Measurements from ENCODE around the gene TSSK6. TPM values are rescaled to one million over a fixed set of nuclear protein-coding genes. Genes with fewer than 3 reads are reported as not detected.

TSSK6 gene
- total RNA-seq, 1 experiment from 2014 or later = 5.0 TPM

GRCh38 chr19:19468424-19469050 is 46.8 kb downstream of the TSSK6 start:
- H3K27ac ChIP-seq (ENCODE audit: low read length) = no peak overlapping the region
- no peak for DNase-seq
- H3K9me2 ChIP-seq (replicated peaks; ENCODE audit: insufficient read depth, low read length) = no peaks in the 10 kb centered on the region

GRCh38 chr19:19466201-19466600 is 49.1 kb downstream of the TSSK6 start:
- H3K27ac ChIP-seq (ENCODE audit: low read length) = no peak overlapping the region
- 0 out of 2 replicates have a peak, but pooled peaks cover 6% of the 10 kb centered on the region for H4K20me1 ChIP-seq (ENCODE audit: insufficient read depth, low read depth, low read length)
- peaks cover 48% of the 10 kb centered on the region for H3K36me3 ChIP-seq (ENCODE audit: insufficient read depth, low read length)
- H3K27me3 ChIP-seq (ENCODE audit: low read length) = no peaks in the 10 kb centered on the region
- H3K9me2 ChIP-seq (replicated peaks; ENCODE audit: insufficient read depth, low read length) = no peaks in the 10 kb centered on the region
- peaks cover 8% of the 10 kb centered on the region; the same call in 1 of the 2 replicates for H3K9me3 ChIP-seq (ENCODE audit: low read length)
- H3K9ac ChIP-seq (ENCODE audit: low read length) = no peak overlapping the region
- no peak overlapping the region for H3K4me3 ChIP-seq (ENCODE audit: low read length)
- no peak for DNase-seq
- peaks cover 100% of the 10 kb centered on the region for H3K79me2 ChIP-seq (ENCODE audit: low read length)
- H3K4me2 ChIP-seq (ENCODE audit: low read depth, low read length, poor library complexity, severe bottlenecking) = no peak overlapping the region
- no peak overlapping the region for H2AFZ ChIP-seq (ENCODE audit: low read length)
- H3K4me1 ChIP-seq (ENCODE audit: low read length) = peaks cover 18% of the 10 kb centered on the region

More at GRCh38 chr19:19468424-19469050, 46.8 kb downstream of the TSSK6 start:
- peaks cover 8% of the 10 kb centered on the region; the same call in 1 of the 2 replicates for H3K9me3 ChIP-seq (ENCODE audit: low read length)
- H3K79me2 ChIP-seq (ENCODE audit: low read length) = peaks cover 100% of the 10 kb centered on the region
- no peaks in the 10 kb centered on the region for H4K20me1 ChIP-seq (ENCODE audit: insufficient read depth, low read depth, low read length)
- H3K9ac ChIP-seq (ENCODE audit: low read length) = no peak overlapping the region
- H3K27me3 ChIP-seq (ENCODE audit: low read length) = no peaks in the 10 kb centered on the region
- H3K36me3 ChIP-seq (ENCODE audit: insufficient read depth, low read length) = peaks cover 48% of the 10 kb centered on the region
- no peak overlapping the region for H3K4me3 ChIP-seq (ENCODE audit: low read length)
- no peak overlapping the region for H2AFZ ChIP-seq (ENCODE audit: low read length)
- H3K4me2 ChIP-seq (ENCODE audit: low read depth, low read length, poor library complexity, severe bottlenecking) = no peak overlapping the region
- H3K4me1 ChIP-seq (ENCODE audit: low read length) = peaks cover 29% of the 10 kb centered on the region

GRCh38 chr19:19465436-19466070 is 49.8 kb downstream of the TSSK6 start:
- 0 out of 2 replicates have a peak, but pooled peaks cover 6% of the 10 kb centered on the region for H4K20me1 ChIP-seq (ENCODE audit: insufficient read depth, low read depth, low read length)
- H3K79me2 ChIP-seq (ENCODE audit: low read length) = peaks cover 100% of the 10 kb centered on the region
- H3K4me1 ChIP-seq (ENCODE audit: low read length) = peaks cover 18% of the 10 kb centered on the region

GRCh38 chr19:19464339-19465098 is 50.8 kb downstream of the TSSK6 start:
- no peak for DNase-seq
- H4K20me1 ChIP-seq (ENCODE audit: insufficient read depth, low read depth, low read length) = 0 out of 2 replicates have a peak, but pooled peaks cover 6% of the 10 kb centered on the region
- H3K27me3 ChIP-seq (ENCODE audit: low read length) = no peaks in the 10 kb centered on the region
- no peak overlapping the region for H3K9ac ChIP-seq (ENCODE audit: low read length)
- peaks cover 8% of the 10 kb centered on the region; the same call in 1 of the 2 replicates for H3K9me3 ChIP-seq (ENCODE audit: low read length)
- H3K27ac ChIP-seq (ENCODE audit: low read length) = no peak overlapping the region
- H3K4me1 ChIP-seq (ENCODE audit: low read length) = peaks cover 19% of the 10 kb centered on the region
- H3K4me3 ChIP-seq (ENCODE audit: low read length) = no peak overlapping the region
- no peak overlapping the region for H2AFZ ChIP-seq (ENCODE audit: low read length)
- no peaks in the 10 kb centered on the region for H3K9me2 ChIP-seq (replicated peaks; ENCODE audit: insufficient read depth, low read length)
- peaks cover 48% of the 10 kb centered on the region for H3K36me3 ChIP-seq (ENCODE audit: insufficient read depth, low read length)
- peaks cover 100% of the 10 kb centered on the region for H3K79me2 ChIP-seq (ENCODE audit: low read length)
- no peak overlapping the region for H3K4me2 ChIP-seq (ENCODE audit: low read depth, low read length, poor library complexity, severe bottlenecking)

More at GRCh38 chr19:19465436-19466070, 49.8 kb downstream of the TSSK6 start:
- Histone ChIP-seq H2AFZ (ENCODE audit: low read length) (no peak overlapping the region), H3K27me3 (ENCODE audit: low read length) (no peaks in the 10 kb centered on the region), H3K9me3 (ENCODE audit: low read length) (peaks cover 8% of the 10 kb centered on the region; the same call in 1 of the 2 replicates), H3K4me2 (ENCODE audit: low read depth, low read length, poor library complexity, severe bottlenecking) (no peak overlapping the region), H3K36me3 (ENCODE audit: insufficient read depth, low read length) (peaks cover 48% of the 10 kb centered on the region), H3K9me2 (replicated peaks; ENCODE audit: insufficient read depth, low read length) (no peaks in the 10 kb centered on the region), H3K9ac (ENCODE audit: low read length) (no peak overlapping the region), H3K4me3 (ENCODE audit: low read length) (no peak overlapping the region), H3K27ac (ENCODE audit: low read length) (no peak overlapping the region)
- no peak for DNase-seq

Other genes starting within 250 kb of the TSSK6 start
- gene TM6SF2, start 242.2 kb downstream of the TSSK6 start, total RNA-seq (2014; rRNA removed; shearing (Covaris generic); ENCODE audit: low replicate concordance) = not detected in 2 replicates
- gene SUGP1, start 195.0 kb downstream of the TSSK6 start, total RNA-seq (2014; rRNA removed; shearing (Covaris generic); ENCODE audit: low replicate concordance) = 21.4 and 49.5 TPM in 2 replicates
- gene MAU2, start 194.7 kb downstream of the TSSK6 start, total RNA-seq (2014; rRNA removed; shearing (Covaris generic); ENCODE audit: low replicate concordance) = 37.3 and 44.6 TPM in 2 replicates
- gene GATAD2A, start 109.9 kb downstream of the TSSK6 start, total RNA-seq (2014; rRNA removed; shearing (Covaris generic); ENCODE audit: low replicate concordance) = 38.4 and 63.4 TPM in 2 replicates
- gene NDUFA13, start 677 bp upstream of the TSSK6 start, total RNA-seq (2014; rRNA removed; shearing (Covaris generic); ENCODE audit: low replicate concordance) = 255 and 557 TPM in 2 replicates
- 7.9 and 11.4 TPM in 2 replicates for gene YJEFN3, start 13.4 kb upstream of the TSSK6 start, total RNA-seq (2014; rRNA removed; shearing (Covaris generic); ENCODE audit: low replicate concordance)
- gene CILP2, start 22.7 kb upstream of the TSSK6 start, total RNA-seq (2014; rRNA removed; shearing (Covaris generic); ENCODE audit: low replicate concordance) = 0.15 and 0.87 TPM in 2 replicates
- gene PBX4, start 103.1 kb upstream of the TSSK6 start, total RNA-seq (2014; rRNA removed; shearing (Covaris generic); ENCODE audit: low replicate concordance) = 0.25 TPM in 1 of 2 replicates, not detected in the other
- gene LPAR2, start 112.7 kb upstream of the TSSK6 start, total RNA-seq (2014; rRNA removed; shearing (Covaris generic); ENCODE audit: low replicate concordance) = 18.9 and 22.0 TPM in 2 replicates
- gene GMIP, start 128.1 kb upstream of the TSSK6 start, total RNA-seq (2014; rRNA removed; shearing (Covaris generic); ENCODE audit: low replicate concordance) = 24.3 and 55.8 TPM in 2 replicates
- 39.6 and 59.1 TPM in 2 replicates for gene ATP13A1, start 148.1 kb upstream of the TSSK6 start, total RNA-seq (2014; rRNA removed; shearing (Covaris generic); ENCODE audit: low replicate concordance)
- gene ZNF101, start 153.3 kb upstream of the TSSK6 start, total RNA-seq (2014; rRNA removed; shearing (Covaris generic); ENCODE audit: low replicate concordance) = 12.4 and 15.0 TPM in 2 replicates
- 9.2 and 12.1 TPM in 2 replicates for gene ZNF14, start 217.6 kb upstream of the TSSK6 start, total RNA-seq (2014; rRNA removed; shearing (Covaris generic); ENCODE audit: low replicate concordance)

Measured in Karpas-422 (cell line).